SK-N-SH (cell line): Measurements from ENCODE around the gene SEPTIN2. TPM values are rescaled to one million over a fixed set of nuclear protein-coding genes. Genes with fewer than 3 reads are reported as not detected.

Experiments
- CTCF ChIA-PET: fragments of 300-600, 350-600 bp; formaldehyde crosslinking; extraction: SDS; loops from one replicate; lab custom pipeline; 2021; lab: Yijun Ruan, JAX
- POLR2A ChIA-PET: fragments of 350-600 bp; sonication (Branson Sonifier 250); formaldehyde crosslinking; extraction: SDS; loops from one replicate; lab custom pipeline; 2020; ENCODE audit warnings: antibody characterized with exemption, inconsistent platforms; lab: Yijun Ruan, JAX
- DNase-seq: peaks from one replicate; pipeline ENCODE4 v3.0.0; 2012
- H2AFZ ChIP-seq: fragments of 200-600 bp; sonication (generic); 2 replicates; pipeline ENCODE4 v1.8.1; 2016; ENCODE audit warnings: antibody characterized with exemption, mild to moderate bottlenecking, low read depth
- H3F3A ChIP-seq: fragments of 200-600 bp; sonication (generic); replicated peaks from 2 replicates; pipeline ENCODE3; 2016; ENCODE audit warnings: antibody characterized with exemption, mild to moderate bottlenecking; ENCODE audit not compliant: insufficient read depth
- H3K27ac ChIP-seq, 2 experiments: fragments of 200-500 bp in 1 of 2; fragments of 200-600 bp in 1 of 2; sonication (Bioruptor generic) in 1 of 2; sonication (generic), shearing (Covaris generic) in 1 of 2; 2 replicates each; pipeline versions ENCODE4 v1.5.1 to v1.6.1; 2014 to 2016; ENCODE audit warnings: low read depth in 2 of 2, inconsistent platforms in 1 of 2, low read length in 1 of 2, mild to moderate bottlenecking in 1 of 2, mixed read lengths in 1 of 2
- H3K27me3 ChIP-seq: fragments of 200-600 bp; sonication (generic), shearing (Covaris generic); 2 replicates; pipeline ENCODE4 v1.6.1; 2016; ENCODE audit warnings: mixed run types; ENCODE audit not compliant: insufficient read depth
- H3K36me3 ChIP-seq, 2 experiments: fragments of 200-500 bp in 1 of 2; fragments of 200-600 bp in 1 of 2; sonication (Bioruptor generic) in 1 of 2; sonication (generic) in 1 of 2; replicated peaks in 1 of 2; 2 replicates each; pipeline versions ENCODE3 to v1.5.1; 2014 to 2016; ENCODE audit warnings: low read length in 1 of 2, mild to moderate bottlenecking in 1 of 2; ENCODE audit not compliant: insufficient read depth in 2 of 2, control insufficient read depth in 1 of 2
- H3K4me1 ChIP-seq, 2 experiments: fragments of 200-500 bp in 1 of 2; fragments of 200-600 bp in 1 of 2; sonication (Bioruptor generic) in 1 of 2; sonication (generic), shearing (Covaris generic) in 1 of 2; 2 replicates each; pipeline versions ENCODE4 v1.5.1 to v1.6.1; 2014 to 2016; ENCODE audit warnings: low read depth in 1 of 2, low read length in 1 of 2, mixed run types in 1 of 2; ENCODE audit not compliant: insufficient read depth in 2 of 2, control insufficient read depth in 1 of 2
- H3K4me2 ChIP-seq: fragments of 200-600 bp; sonication (generic), shearing (Covaris generic); 2 replicates; pipeline ENCODE4 v1.6.1; 2017; ENCODE audit warnings: mixed run types
- H3K4me3 ChIP-seq, 2 experiments: fragments of 200-500 bp in 1 of 2; fragments of 200-600 bp in 1 of 2; sonication (Bioruptor generic) in 1 of 2; sonication (generic), shearing (Covaris generic) in 1 of 2; 2 replicates each; pipeline versions ENCODE4 v1.5.1 to v1.8.1; 2014 to 2016; ENCODE audit warnings: low read depth in 2 of 2, inconsistent platforms in 1 of 2, low read length in 1 of 2, mild to moderate bottlenecking in 1 of 2, mixed read lengths in 1 of 2, moderate library complexity in 1 of 2
- H3K79me2 ChIP-seq: fragments of 200-600 bp; sonication (generic); 2 replicates; pipeline ENCODE4 v1.8.1; 2017; ENCODE audit warnings: mild to moderate bottlenecking; ENCODE audit not compliant: insufficient read depth
- H3K9ac ChIP-seq: fragments of 200-600 bp; sonication (generic); 2 replicates; pipeline ENCODE4 v1.6.1; 2017; ENCODE audit warnings: mixed run types
- H3K9me2 ChIP-seq: fragments of 200-600 bp; sonication (generic); 2 replicates; pipeline ENCODE4 v1.6.1; 2017; ENCODE audit warnings: mixed run types
- H3K9me3 ChIP-seq: fragments of 200-600 bp; sonication (generic); 2 replicates; pipeline ENCODE4 v1.6.1; 2017; ENCODE audit warnings: mixed run types, mild to moderate bottlenecking, moderate library complexity
- H4K20me1 ChIP-seq: fragments of 200-600 bp; sonication (generic); 2 replicates; pipeline ENCODE4 v1.6.1; 2017; ENCODE audit warnings: mild to moderate bottlenecking, mixed run types; ENCODE audit not compliant: insufficient read depth
- CHD2 ChIP-seq: fragments of 150-350 bp; IDR thresholded peaks from 2 replicates; pipeline ENCODE4 v1.6.1; 2018; ENCODE audit warnings: low read length; ENCODE audit not compliant: partially characterized antibody
- EP300 ChIP-seq, 2 experiments: IDR thresholded peaks; 2 replicates each; pipeline versions ENCODE4 v1.4.0 to v1.6.1; 2012; ENCODE audit warnings: borderline replicate concordance in 1 of 2, low read depth in 1 of 2, low read length in 1 of 2
- FOXJ3 ChIP-seq: sonication (generic); formaldehyde crosslinking; IDR thresholded peaks from 2 replicates; pipeline ENCODE4 v1.5.1; 2020; ENCODE audit warnings: mild to moderate bottlenecking, missing genetic modification reagents
- FOXM1 ChIP-seq: IDR thresholded peaks from 2 replicates; pipeline ENCODE4 v1.4.0; 2012; ENCODE audit warnings: low read depth, mild to moderate bottlenecking
- JUND ChIP-seq: IDR thresholded peaks from 2 replicates; pipeline ENCODE4 v1.4.0; 2012
- NFIC ChIP-seq: IDR thresholded peaks from 2 replicates; pipeline ENCODE4 v1.4.0; 2012; ENCODE audit warnings: borderline replicate concordance
- NRF1 ChIP-seq: IDR thresholded peaks from 2 replicates; pipeline ENCODE4 v1.6.1; 2012; ENCODE audit warnings: low read depth, mild to moderate bottlenecking, low read length
- RAD21 ChIP-seq: IDR thresholded peaks from 2 replicates; pipeline ENCODE4 v1.6.1; 2012; ENCODE audit warnings: mild to moderate bottlenecking, low read length
- SIN3A ChIP-seq: IDR thresholded peaks from 2 replicates; pipeline ENCODE4 v1.6.1; 2012; ENCODE audit warnings: low read depth, mild to moderate bottlenecking, low read length, moderate library complexity, borderline replicate concordance
- SMC3 ChIP-seq: IDR thresholded peaks from 2 replicates; pipeline ENCODE4 v1.6.1; 2012; ENCODE audit warnings: low read depth, low read length, improper control_type of control experiment
- TCF12 ChIP-seq: IDR thresholded peaks from 2 replicates; pipeline ENCODE4 v1.4.0; 2012
- TEAD4 ChIP-seq: IDR thresholded peaks from 2 replicates; pipeline ENCODE4 v1.4.0; 2012; ENCODE audit warnings: mild to moderate bottlenecking, borderline replicate concordance; ENCODE audit not compliant: insufficient read depth
- WGBS: methylation state at CpG from one replicate; pipeline ENCODE4 v1.1.6; 2017; ENCODE audit warnings: low lambda C conversion rate; 5-methylcytosine and 5-hydroxymethylcytosine counted together
- polyA plus RNA-seq, 3 experiments: library from polyadenylated mRNA; depleted of rRNA; stranded (reverse); fragments of >200 nt; gene quantifications; 2 replicates each; pipeline ENCODE4 v1.2.3, GENCODE V29; 2012
- TF ChIP-seq, protein P1 (sequence below): IDR thresholded peaks from 2 replicates; pipeline ENCODE4; 2012
- TF ChIP-seq, protein P2 (sequence below): IDR thresholded peaks from 2 replicates; pipeline ENCODE4 v1.6.1; 2012; ENCODE audit warnings: mild to moderate bottlenecking, low read depth, low read length, moderate library complexity

Gene SEPTIN2
- polyA plus RNA-seq, 1 of the 3 experiments (the other 2 are of a cell fraction), result 226 TPM

DNA sequence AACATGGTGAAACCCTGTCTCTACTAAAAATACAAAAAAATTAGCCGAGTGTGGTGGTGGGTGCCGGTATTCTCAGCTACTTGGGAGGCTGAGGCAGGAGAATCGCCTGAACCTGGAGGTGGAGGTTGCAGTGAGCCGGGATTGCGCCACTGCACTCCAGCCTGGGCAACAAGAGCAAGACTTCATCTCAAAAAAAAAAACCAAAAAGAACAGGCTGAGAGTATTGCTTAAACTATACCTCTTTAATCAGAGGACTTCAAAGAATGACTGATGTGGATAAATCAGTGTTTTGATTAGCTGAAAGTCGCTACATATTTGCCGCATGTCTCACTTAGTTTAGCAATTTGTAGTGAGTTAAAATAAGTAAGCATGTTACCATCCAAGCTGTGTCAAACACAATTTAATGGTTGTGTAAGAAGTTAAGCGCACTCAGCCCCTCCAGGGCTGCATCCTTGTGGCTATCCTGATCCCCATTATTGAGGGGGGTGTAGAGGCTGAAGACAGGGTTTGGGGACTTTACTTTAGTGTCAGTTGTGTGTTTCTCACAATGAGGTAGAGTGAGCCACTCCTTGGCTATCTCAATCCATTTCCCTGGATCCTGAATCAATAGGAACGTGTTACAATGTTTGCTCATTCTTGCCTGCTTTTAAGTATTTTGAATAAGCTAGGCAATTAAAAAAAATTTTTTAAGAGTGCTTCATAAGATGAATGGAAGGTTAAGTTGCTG lies 29.4 kb downstream of the SEPTIN2 start:
- Histone ChIP-seq H3F3A (peaks cover 13% of the 10 kb centered on the region), H3K4me3 (no peak overlapping the region), H3K9me2 (no peaks in the 10 kb centered on the region), H2AFZ (no peak overlapping the region), H3K9me3 (no peaks in the 10 kb centered on the region), H3K4me2 (no peak overlapping the region), H3K27ac (no peak overlapping the region), H3K36me3 (peaks cover 75 to 91% of the 10 kb centered on the region in 2 experiments), H4K20me1 (peaks cover 36% of the 10 kb centered on the region), H3K4me1 (no peaks in the 10 kb centered on the region), H3K9ac (no peak overlapping the region), H3K27me3 (no peaks in the 10 kb centered on the region), H3K79me2 (peaks cover 31% of the 10 kb centered on the region)
- TF ChIP-seq JUND (no peak), SIN3A (no peak), TCF12 (no peak), TEAD4 (no peak)
- no peak for DNase-seq
- WGBS, result 85% methylated on average over 9 of the region's 9 CpGs
- ChIA-PET CTCF (no interaction called here), POLR2A (no interaction called here)

GRCh38 chr2:241349941-241350340 lies 34.2 kb downstream of the SEPTIN2 start:
- peaks cover 0 to under 1% of the 10 kb centered on the region in 2 experiments; a peak in 1 of 4 replicates for H3K4me1 ChIP-seq
- no peaks in the 10 kb centered on the region for H3K27me3 ChIP-seq
- no peak for DNase-seq
- ChIA-PET CTCF (interaction anchor here (1.3 kb wide), 1 partner anchor 499 kb away, joined by 3 read pairs; no protein-coding TSS in a partner anchor), POLR2A (no interaction called here)
- no peaks in the 10 kb centered on the region for H3K9me3 ChIP-seq
- H3K79me2 ChIP-seq, result 0 out of 2 replicates have a peak, but pooled peaks cover 8% of the 10 kb centered on the region
- H3K4me3 ChIP-seq, result no peak overlapping the region
- no peaks in the 10 kb centered on the region for H3K9me2 ChIP-seq
- H2AFZ ChIP-seq, result no peak overlapping the region
- H3F3A ChIP-seq, result peaks cover 48% of the 10 kb centered on the region
- TF ChIP-seq FOXJ3, result no peak
- WGBS, result 91% methylated on average over 8 of the region's 8 CpGs
- peaks cover 72 to 87% of the 10 kb centered on the region in 2 experiments for H3K36me3 ChIP-seq
- H3K27ac ChIP-seq, result no peak overlapping the region
- H3K4me2 ChIP-seq, result no peak overlapping the region
- no peak overlapping the region for H3K9ac ChIP-seq
- peaks cover 3% of the 10 kb centered on the region; the same call in 1 of the 2 replicates for H4K20me1 ChIP-seq

- Histone ChIP-seq H3K27me3 (no peaks in the 10 kb centered on the region), H3K4me3 (no peak overlapping the region), H3K9me2 (no peaks in the 10 kb centered on the region), H3K4me2 (no peak overlapping the region), H2AFZ (no peak overlapping the region), H3K9ac (no peak overlapping the region), H3K36me3 (peaks cover 66 to 84% of the 10 kb centered on the region in 2 experiments), H3K9me3 (no peaks in the 10 kb centered on the region), H4K20me1 (no peaks in the 10 kb centered on the region; the same call in 1 of the 2 replicates), H3K27ac (no peak overlapping the region), H3K4me1 (peaks cover 0 to 4% of the 10 kb centered on the region in 2 experiments; a peak in 1 of 4 replicates), H3K79me2 (0 out of 2 replicates have a peak, but pooled peaks cover 5% of the 10 kb centered on the region), H3F3A (peaks cover 49% of the 10 kb centered on the region)
- 84% methylated on average over 2 of the region's 2 CpGs for WGBS
- no peak for DNase-seq
- TF ChIP-seq CHD2, result no peak
- TF ChIP-seq FOXM1, result no peak
- TF ChIP-seq, protein P1, sequence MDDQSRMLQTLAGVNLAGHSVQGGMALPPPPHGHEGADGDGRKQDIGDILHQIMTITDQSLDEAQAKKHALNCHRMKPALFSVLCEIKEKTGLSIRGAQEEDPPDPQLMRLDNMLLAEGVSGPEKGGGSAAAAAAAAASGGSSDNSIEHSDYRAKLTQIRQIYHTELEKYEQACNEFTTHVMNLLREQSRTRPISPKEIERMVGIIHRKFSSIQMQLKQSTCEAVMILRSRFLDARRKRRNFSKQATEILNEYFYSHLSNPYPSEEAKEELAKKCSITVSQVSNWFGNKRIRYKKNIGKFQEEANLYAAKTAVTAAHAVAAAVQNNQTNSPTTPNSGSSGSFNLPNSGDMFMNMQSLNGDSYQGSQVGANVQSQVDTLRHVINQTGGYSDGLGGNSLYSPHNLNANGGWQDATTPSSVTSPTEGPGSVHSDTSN, result no peak
- TF ChIP-seq JUND, result no peak
- TF ChIP-seq RAD21, result no peak
- no peak for TF ChIP-seq EP300 (IDR thresholded peaks at IDR 0.05; ENCODE audit: borderline replicate concordance in 1 of 2, low read depth in 1 of 2, low read length in 1 of 2)
- no peak for TF ChIP-seq SMC3
- TF ChIP-seq TEAD4, result no peak
- TF ChIP-seq NFIC, result no peak
- TF ChIP-seq NRF1, result no peak
- TF ChIP-seq, protein P2, sequence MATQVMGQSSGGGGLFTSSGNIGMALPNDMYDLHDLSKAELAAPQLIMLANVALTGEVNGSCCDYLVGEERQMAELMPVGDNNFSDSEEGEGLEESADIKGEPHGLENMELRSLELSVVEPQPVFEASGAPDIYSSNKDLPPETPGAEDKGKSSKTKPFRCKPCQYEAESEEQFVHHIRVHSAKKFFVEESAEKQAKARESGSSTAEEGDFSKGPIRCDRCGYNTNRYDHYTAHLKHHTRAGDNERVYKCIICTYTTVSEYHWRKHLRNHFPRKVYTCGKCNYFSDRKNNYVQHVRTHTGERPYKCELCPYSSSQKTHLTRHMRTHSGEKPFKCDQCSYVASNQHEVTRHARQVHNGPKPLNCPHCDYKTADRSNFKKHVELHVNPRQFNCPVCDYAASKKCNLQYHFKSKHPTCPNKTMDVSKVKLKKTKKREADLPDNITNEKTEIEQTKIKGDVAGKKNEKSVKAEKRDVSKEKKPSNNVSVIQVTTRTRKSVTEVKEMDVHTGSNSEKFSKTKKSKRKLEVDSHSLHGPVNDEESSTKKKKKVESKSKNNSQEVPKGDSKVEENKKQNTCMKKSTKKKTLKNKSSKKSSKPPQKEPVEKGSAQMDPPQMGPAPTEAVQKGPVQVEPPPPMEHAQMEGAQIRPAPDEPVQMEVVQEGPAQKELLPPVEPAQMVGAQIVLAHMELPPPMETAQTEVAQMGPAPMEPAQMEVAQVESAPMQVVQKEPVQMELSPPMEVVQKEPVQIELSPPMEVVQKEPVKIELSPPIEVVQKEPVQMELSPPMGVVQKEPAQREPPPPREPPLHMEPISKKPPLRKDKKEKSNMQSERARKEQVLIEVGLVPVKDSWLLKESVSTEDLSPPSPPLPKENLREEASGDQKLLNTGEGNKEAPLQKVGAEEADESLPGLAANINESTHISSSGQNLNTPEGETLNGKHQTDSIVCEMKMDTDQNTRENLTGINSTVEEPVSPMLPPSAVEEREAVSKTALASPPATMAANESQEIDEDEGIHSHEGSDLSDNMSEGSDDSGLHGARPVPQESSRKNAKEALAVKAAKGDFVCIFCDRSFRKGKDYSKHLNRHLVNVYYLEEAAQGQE, result no peak
- ChIA-PET CTCF (interaction anchor here (1.3 kb wide), 1 partner anchor 499 kb away, joined by 3 read pairs; no protein-coding TSS in a partner anchor), POLR2A (no interaction called here)
These were observed 34.8 kb downstream of the SEPTIN2 start for GRCh38 chr2:241350530-241350877.
